H1 (cell line): ENCODE data around the gene EGLN3. TPM values are rescaled to one million over a fixed set of nuclear protein-coding genes. Genes with fewer than 3 reads are reported as not detected.

ENCODE experiments used
- CTCF ChIA-PET: fragments of 300-600 bp; sonication (Branson Sonifier 250); formaldehyde crosslinking; loops from one replicate; lab custom pipeline; 2021; ENCODE audit not compliant: partially characterized antibody; lab: Charles Lee
- POLR2A ChIA-PET: fragments of 300-600 bp; sonication (Branson Sonifier 250); formaldehyde crosslinking; loops from one replicate; lab custom pipeline; 2021; ENCODE audit warnings: inconsistent platforms; ENCODE audit not compliant: partially characterized antibody; lab: Charles Lee
- DNase-seq, 2 experiments: peaks; one replicate each; pipeline versions ENCODE4 v3.0.0 to v3.0.0-alpha.2; 2010 to 2022; ENCODE audit warnings: low spot score in 2 of 2, low read depth in 1 of 2, mixed read lengths in 1 of 2
- FAIRE-seq: peaks from 2 replicates; lab custom pipeline; 2011; peaks lifted over from hg19 to GRCh38; lab: Jason Lieb, UNC
- H2AFZ ChIP-seq: 2 replicates; pipeline ENCODE4 v1.8.1; 2012; ENCODE audit warnings: low read length, inconsistent platforms
- H2AK5ac ChIP-seq: 2 replicates; pipeline ENCODE4 v1.6.1; 2013; ENCODE audit warnings: low read depth, low read length
- H2BK120ac ChIP-seq: replicated peaks from 2 replicates; pipeline ENCODE3; 2013; ENCODE audit warnings: low read depth, low read length, inconsistent platforms
- H2BK12ac ChIP-seq: 2 replicates; pipeline ENCODE4 v1.6.1; 2013; ENCODE audit warnings: low read depth, low read length
- H2BK15ac ChIP-seq: 2 replicates; pipeline ENCODE4 v1.6.1; 2013; ENCODE audit warnings: low read length
- H2BK20ac ChIP-seq: 2 replicates; pipeline ENCODE4 v1.6.1; 2013; ENCODE audit warnings: low read length
- H2BK5ac ChIP-seq: 2 replicates; pipeline ENCODE4 v1.6.1; 2013; ENCODE audit warnings: low read depth, low read length
- H3K14ac ChIP-seq: 2 replicates; pipeline ENCODE4 v1.6.1; 2013; ENCODE audit warnings: inconsistent platforms; ENCODE audit not compliant: insufficient read length
- H3K18ac ChIP-seq: 2 replicates; pipeline ENCODE4 v1.6.1; 2013; ENCODE audit warnings: low read length; ENCODE audit errors: extremely low read depth
- H3K23ac ChIP-seq: 2 replicates; pipeline ENCODE4 v1.6.1; 2013; ENCODE audit warnings: inconsistent platforms; ENCODE audit not compliant: insufficient read length
- H3K23me2 ChIP-seq: 2 replicates; pipeline ENCODE4 v1.6.1; 2013; ENCODE audit warnings: low read depth, low read length
- H3K27ac ChIP-seq: 2 replicates; pipeline ENCODE4 v1.6.1; 2011; ENCODE audit warnings: low read depth, low read length, inconsistent platforms
- H3K27me3 ChIP-seq, 4 experiments: replicated peaks in 1 of 4; 1 replicate in 1 of 4; 2 replicates in 3 of 4; pipeline versions ENCODE4 v1.6.1 to v1.8.1; 2011 to 2013; ENCODE audit warnings: low read length in 3 of 4, mild to moderate bottlenecking in 3 of 4, inconsistent platforms in 2 of 4, mixed read lengths in 2 of 4, moderate library complexity in 1 of 4; ENCODE audit not compliant: control insufficient read depth in 3 of 4, insufficient read depth in 3 of 4; ENCODE audit errors: extremely low read depth in 1 of 4
- H3K36me3 ChIP-seq, 4 experiments: 2 replicates each; pipeline versions ENCODE4 v1.6.1 to v1.8.1; 2011 to 2013; ENCODE audit warnings: mild to moderate bottlenecking in 4 of 4, low read length in 3 of 4, moderate library complexity in 2 of 4, control low read depth in 1 of 4, inconsistent platforms in 1 of 4; ENCODE audit not compliant: insufficient read depth in 4 of 4, control insufficient read depth in 2 of 4
- H3K4ac ChIP-seq: replicated peaks from 2 replicates; pipeline ENCODE3; 2013; ENCODE audit warnings: low read length, low read depth, mixed read lengths, inconsistent platforms; ENCODE audit not compliant: insufficient read length
- H3K4me1 ChIP-seq, 4 experiments: replicated peaks in 1 of 4; 1 replicate in 1 of 4; 2 replicates in 3 of 4; pipeline versions ENCODE4 v1.6.1 to v1.8.1; 2011 to 2013; ENCODE audit warnings: low read length in 3 of 4, inconsistent platforms in 2 of 4, mixed read lengths in 1 of 4; ENCODE audit not compliant: insufficient read depth in 4 of 4, control insufficient read depth in 3 of 4
- H3K4me2 ChIP-seq, 2 experiments: 2 replicates each; pipeline versions ENCODE4 v1.6.1 to v1.8.1; 2011 to 2013; ENCODE audit warnings: low read depth in 2 of 2, low read length in 2 of 2, control low read depth in 1 of 2, inconsistent platforms in 1 of 2, mild to moderate bottlenecking in 1 of 2; ENCODE audit not compliant: insufficient read depth in 1 of 2
- H3K4me3 ChIP-seq, 4 experiments: fragments of 200-600, 300-600 bp in 1 of 4; sonication (generic), shearing (Covaris generic), sonication (Bioruptor Twin) in 1 of 4; 2 replicates each; pipeline versions ENCODE4 v1.5.1 to v1.8.1; 2011 to 2016; ENCODE audit warnings: low read length in 4 of 4, low read depth in 3 of 4, control low read depth in 2 of 4, inconsistent platforms in 2 of 4, mild to moderate bottlenecking in 2 of 4, mixed read lengths in 1 of 4, moderate library complexity in 1 of 4; ENCODE audit not compliant: insufficient read depth in 2 of 4; ENCODE audit errors: extremely low read depth in 1 of 4
- H3K56ac ChIP-seq: replicated peaks from 2 replicates; pipeline ENCODE3; 2013; ENCODE audit warnings: low read depth, mild to moderate bottlenecking, mixed read lengths, low read length, inconsistent platforms; ENCODE audit not compliant: insufficient read length
- H3K79me1 ChIP-seq: 2 replicates; pipeline ENCODE4 v1.6.1; 2013; ENCODE audit warnings: low read depth, low read length, control low read depth
- H3K79me2 ChIP-seq, 2 experiments: 2 replicates each; pipeline versions ENCODE4 v1.6.1 to v1.8.1; 2012 to 2013; ENCODE audit warnings: low read length in 2 of 2, mild to moderate bottlenecking in 2 of 2, inconsistent platforms in 1 of 2; ENCODE audit not compliant: insufficient read depth in 2 of 2, control insufficient read depth in 1 of 2
- H3K9ac ChIP-seq, 4 experiments: replicated peaks in 1 of 4; 1 replicate in 1 of 4; 2 replicates in 3 of 4; pipeline versions ENCODE4 v1.6.1 to v1.8.1; 2011 to 2013; ENCODE audit warnings: low read depth in 3 of 4, low read length in 3 of 4, control low read depth in 2 of 4, mild to moderate bottlenecking in 2 of 4, moderate library complexity in 2 of 4, inconsistent platforms in 1 of 4; ENCODE audit errors: extremely low read depth in 1 of 4
- H3K9me3 ChIP-seq, 2 experiments: 2 replicates each; pipeline versions ENCODE4 v1.6.1 to v1.8.1; 2012 to 2013; ENCODE audit warnings: mild to moderate bottlenecking in 2 of 2, moderate library complexity in 2 of 2, control low read depth in 1 of 2, inconsistent platforms in 1 of 2, low read depth in 1 of 2, low read length in 1 of 2, mixed read lengths in 1 of 2; ENCODE audit not compliant: insufficient read depth in 2 of 2
- H4K20me1 ChIP-seq, 2 experiments: replicated peaks in 1 of 2; 2 replicates each; pipeline versions ENCODE3 to v1.8.1; 2011 to 2013; ENCODE audit warnings: inconsistent platforms in 2 of 2, low read length in 2 of 2, mild to moderate bottlenecking in 1 of 2; ENCODE audit not compliant: insufficient read depth in 2 of 2, control insufficient read depth in 1 of 2
- H4K5ac ChIP-seq: 2 replicates; pipeline ENCODE4 v1.6.1; 2013; ENCODE audit warnings: low read length, low read depth, mixed read lengths, inconsistent platforms; ENCODE audit not compliant: insufficient read length
- H4K8ac ChIP-seq: 2 replicates; pipeline ENCODE4 v1.8.0; 2013; ENCODE audit warnings: mild to moderate bottlenecking, moderate library complexity, low read length, inconsistent platforms; ENCODE audit not compliant: insufficient read depth; ENCODE audit errors: extremely low read depth
- H4K91ac ChIP-seq: replicated peaks from 2 replicates; pipeline ENCODE3; 2013; ENCODE audit warnings: low read length, mixed read lengths, inconsistent platforms; ENCODE audit not compliant: insufficient read length
- JUND ChIP-seq: IDR thresholded peaks from 2 replicates; pipeline ENCODE4 v1.6.1; 2011; ENCODE audit warnings: mild to moderate bottlenecking, improper control_type of control experiment, low read length
- POLR2AphosphoS5 ChIP-seq: IDR thresholded peaks from 2 replicates; pipeline ENCODE4 v1.6.1; 2011; ENCODE audit warnings: low read depth, low read length
- WGBS, 2 experiments: shearing (Covaris generic) in 1 of 2; methylation state at CpG; one replicate each; pipeline versions ENCODE4 v1.1.6 to v1.1.7; 2013 to 2015; ENCODE audit warnings: low lambda C conversion rate in 2 of 2, mixed read lengths in 2 of 2, inconsistent platforms in 1 of 2, low coverage in 1 of 2, missing lambda C conversion rate in 1 of 2; ENCODE audit not compliant: insufficient replicate concordance in 2 of 2, insufficient coverage in 1 of 2, insufficient read length in 1 of 2; ENCODE audit errors: extremely low coverage in 1 of 2, missing lambda C conversion rate in 1 of 2; 5-methylcytosine and 5-hydroxymethylcytosine counted together
- polyA plus RNA-seq, 7 experiments: library from polyadenylated mRNA; depleted of rRNA in 3 of 7; stranded (reverse) in 5 of 7; unstranded in 2 of 7; fragments of >200 nt in 5 of 7; fragments of 200-250 nt in 2 of 7; gene quantifications; 1 replicate in 5 of 7; 2 replicates in 1 of 7; 4 replicates in 1 of 7; pipeline versions ENCODE4 v1.2.1 to v1.2.3, GENCODE V29; 2011 to 2013; ENCODE audit warnings: missing spikeins in 2 of 7, mixed read lengths in 2 of 7
- total RNA-seq: library from RNA; stranded (reverse); fragmentation: NEBNext Ultra II Directional; extraction: Animal tissue kit (Norgen Biotek cat#: 25700); gene quantifications from 2 replicates; pipeline ENCODE4 v1.2.1, GENCODE V29; 2021

EGLN3 gene
- total and polyA plus RNA-seq, 2 of the 8 experiments (the other 6 are each of a cell fraction or from before 2014, with no cell fraction given) = 10.6 to 27.3 TPM

- no peaks in the 10 kb centered on the region for H4K20me1 ChIP-seq
- TF ChIP-seq POLR2AphosphoS5 (no peak), JUND (peak; percentile 59; the same call in 1 of the 2 replicates)
- no peak overlapping the region for H3K4ac ChIP-seq
- H2AFZ ChIP-seq = no peak overlapping the region
- peaks cover 0 to 4% (median 2%) of the 10 kb centered on the region in 4 experiments; a peak in 4 of 7 replicates for H3K4me1 ChIP-seq
- no peak for DNase-seq
- no peak overlapping the region for H3K14ac ChIP-seq
- H3K9me3 ChIP-seq = no peaks in the 10 kb centered on the region
- H3K4me2 ChIP-seq = no peak overlapping the region
- no peaks in the 10 kb centered on the region for H3K27me3 ChIP-seq
- H4K5ac ChIP-seq = no peak overlapping the region
- FAIRE-seq = no peak
- H4K91ac ChIP-seq = no peak overlapping the region
- H2BK20ac ChIP-seq = no peak overlapping the region
- H2BK12ac ChIP-seq = no peak overlapping the region; the same call in 1 of the 2 replicates
- H3K4me3 ChIP-seq = no peak overlapping the region
- WGBS, 2 experiments = 97% methylated on average over 5 of the region's 5 CpGs; no CpG with 5 or more reads in 1 of the 2 experiments
- H2AK5ac ChIP-seq = no peak overlapping the region
- no peaks in the 10 kb centered on the region for H3K79me1 ChIP-seq
- H3K9ac ChIP-seq = no peak overlapping the region
- no peaks in the 10 kb centered on the region for H3K23me2 ChIP-seq
- H4K8ac ChIP-seq = no peak overlapping the region
- no peaks in the 10 kb centered on the region; a peak in 1 of 8 replicates for H3K36me3 ChIP-seq
- POLR2A ChIA-PET = no interaction called here
- no peak overlapping the region for H3K18ac ChIP-seq
- no peak overlapping the region for H3K27ac ChIP-seq
- no peak overlapping the region for H2BK5ac ChIP-seq
- no peak overlapping the region for H3K56ac ChIP-seq
- H3K79me2 ChIP-seq = no peaks in the 10 kb centered on the region
- CTCF ChIA-PET = interaction anchor here (0.6 to 1.7 kb wide), 3 partner anchors 20 to 68 kb away, joined by 3 read pairs; no protein-coding TSS in a partner anchor
- H2BK120ac ChIP-seq = no peak overlapping the region
- H3K23ac ChIP-seq = no peak overlapping the region
- H2BK15ac ChIP-seq = no peak overlapping the region
Observed at GRCh38 chr14:33914676-33915516, 36.0 kb downstream of the EGLN3 start.
